Activated T-cell treated with anti-CD3 and anti-CD28 coated beads for 24 hours (primary cell): ENCODE measurements around the gene ING4.
"Not testable (repeated sequence)": the region's sequence is repeated elsewhere in the genome, so short reads cannot be mapped to it uniquely, and the experiment has no call there.

Source experiments
- DNase-seq: peaks from one replicate; pipeline ENCODE4 v3.0.0-alpha.2; 2020; ENCODE audit warnings: low read depth

Gene ING4

DNA sequence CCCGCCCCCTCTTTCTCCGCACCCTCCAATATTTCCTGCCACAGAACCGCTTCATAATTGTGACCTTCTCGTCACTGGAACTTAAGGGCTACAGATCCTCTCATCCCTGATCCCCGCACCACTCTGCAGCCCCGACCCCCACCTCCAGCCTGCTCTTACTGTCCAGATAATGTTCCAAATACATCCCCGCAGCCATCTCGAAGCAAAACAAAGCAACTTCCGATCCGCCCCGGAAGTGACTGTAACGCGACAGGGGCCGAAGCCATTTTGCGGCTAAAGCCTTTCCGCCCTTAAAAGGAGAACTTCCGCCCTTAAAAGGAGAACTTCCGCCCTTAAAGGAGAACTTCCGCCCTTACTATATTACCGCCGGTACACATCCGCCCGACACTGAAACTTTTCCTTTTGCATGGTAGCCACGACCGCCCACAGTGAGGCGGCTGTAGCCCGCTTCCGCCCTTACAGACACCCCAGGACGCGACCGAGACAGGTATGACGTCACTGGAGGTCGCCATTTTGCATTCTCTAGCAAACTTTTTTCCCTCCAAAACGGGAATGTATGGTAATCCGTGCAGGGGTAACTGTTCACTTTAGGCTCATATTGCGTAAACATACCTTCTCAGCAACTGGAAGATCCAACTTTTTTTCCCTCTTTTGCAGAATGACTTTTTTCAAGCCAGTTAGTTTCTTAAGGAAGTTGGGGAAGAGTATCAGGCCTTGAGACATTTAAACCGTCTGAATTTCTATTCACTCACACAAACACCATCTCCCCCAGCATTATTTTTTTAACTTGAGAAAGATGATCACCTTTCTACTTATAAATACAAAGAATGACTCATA, at the start of gene ING4:
ING4 (minus strand) TSS at position 214 of the 837 bp plus-strand sequence; CDS start at position 196, 18 bp downstream.
- peak; percentile 92 for DNase-seq

DNA sequence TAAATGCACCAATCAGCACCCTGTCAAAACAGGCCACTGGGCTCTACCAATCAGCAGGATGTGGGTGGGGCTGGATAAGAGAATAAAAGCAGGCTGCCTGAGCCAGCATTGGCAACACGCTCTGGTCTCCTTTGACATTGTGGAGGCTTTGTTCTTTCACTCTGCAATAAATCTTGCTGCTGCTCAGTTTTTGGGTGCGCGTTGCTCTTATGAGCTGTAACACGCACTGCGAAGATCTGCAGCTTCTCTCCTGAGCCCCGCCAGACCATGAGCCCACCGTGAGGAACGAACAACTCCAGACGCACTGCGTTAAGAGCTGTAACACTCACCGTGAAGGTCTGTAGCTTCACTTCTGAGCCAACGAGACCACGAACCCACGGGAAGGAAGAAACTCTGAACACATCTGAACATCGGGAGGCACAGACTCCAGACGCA, 46.1 kb upstream of the ING4 start:
- no peak for DNase-seq

DNA sequence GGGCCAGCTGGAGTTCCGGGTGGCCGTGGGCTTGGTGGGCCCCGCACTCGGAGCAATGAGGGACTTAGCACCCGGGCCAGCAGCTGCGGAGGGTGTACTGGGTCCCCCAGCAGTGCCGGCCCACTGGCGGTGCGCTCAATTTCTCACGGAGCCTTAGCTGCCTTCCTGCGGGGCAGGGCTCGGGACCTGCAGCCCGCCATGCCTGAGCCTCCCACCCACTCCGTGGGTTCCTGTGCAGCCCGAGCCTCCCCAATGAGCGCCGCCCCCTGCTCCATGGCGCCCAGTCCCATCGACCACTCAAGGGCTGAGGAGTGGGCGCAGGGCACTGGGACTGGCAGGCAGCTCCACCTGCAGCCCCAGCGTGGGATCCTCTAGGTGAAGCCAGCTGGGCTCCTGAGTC, 45.4 kb upstream of the ING4 start:
- DNase-seq: not testable (repeated sequence)

DNA sequence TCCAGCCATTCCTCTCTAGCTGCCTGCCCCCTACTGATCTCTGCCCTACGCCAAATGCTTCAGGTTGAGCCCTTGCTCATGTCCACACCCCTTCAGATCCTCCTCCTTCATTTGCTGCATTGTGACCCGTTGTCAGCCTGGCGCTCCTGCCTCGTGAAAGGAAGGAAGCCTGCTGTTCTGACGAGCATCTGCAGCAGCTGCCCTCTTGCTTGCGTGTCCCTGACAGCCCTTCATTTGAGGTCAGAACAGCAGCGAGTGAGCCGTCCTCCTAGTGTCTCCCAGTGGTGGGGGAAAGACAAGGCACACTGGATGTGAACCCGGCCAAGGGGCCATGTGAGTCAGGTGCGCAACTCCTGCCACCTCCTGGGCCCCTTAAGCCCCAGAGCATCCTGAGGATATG, 40.7 kb upstream of the ING4 start:
- DNase-seq: no peak

DNA sequence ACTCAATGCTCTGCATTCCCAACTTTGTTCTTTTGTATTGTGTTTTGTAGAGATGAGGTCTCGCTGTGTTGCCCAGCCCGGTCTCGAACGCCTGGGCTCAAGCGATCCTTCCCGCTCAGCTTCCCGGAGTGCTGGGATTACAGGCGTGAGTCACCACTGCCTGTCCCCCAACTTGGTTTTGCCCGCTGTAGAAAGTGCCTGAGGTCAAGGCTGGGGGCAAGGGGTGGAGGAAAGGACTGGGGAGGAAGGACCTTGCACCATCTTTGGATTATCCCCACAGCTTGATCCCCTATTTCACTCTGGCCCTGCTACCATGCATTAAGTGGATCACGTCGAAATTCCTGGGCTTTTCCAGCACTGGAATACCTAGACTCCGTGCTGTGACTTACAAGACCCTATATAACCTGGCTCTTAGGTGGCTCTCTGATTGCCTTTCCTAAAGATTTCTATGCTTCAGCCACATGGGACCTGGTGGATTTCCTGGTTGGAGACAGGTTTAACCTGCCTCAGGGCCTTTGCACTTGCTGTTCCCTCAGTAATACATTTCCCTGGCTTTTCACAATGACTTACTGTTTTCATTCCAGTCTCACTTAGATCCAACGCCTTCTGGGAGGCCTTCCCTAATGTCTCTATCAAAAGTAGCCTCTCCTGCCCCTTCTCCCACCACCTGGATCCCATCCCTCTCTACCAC, 38.3 kb upstream of the ING4 start:
- no peak for DNase-seq

DNA sequence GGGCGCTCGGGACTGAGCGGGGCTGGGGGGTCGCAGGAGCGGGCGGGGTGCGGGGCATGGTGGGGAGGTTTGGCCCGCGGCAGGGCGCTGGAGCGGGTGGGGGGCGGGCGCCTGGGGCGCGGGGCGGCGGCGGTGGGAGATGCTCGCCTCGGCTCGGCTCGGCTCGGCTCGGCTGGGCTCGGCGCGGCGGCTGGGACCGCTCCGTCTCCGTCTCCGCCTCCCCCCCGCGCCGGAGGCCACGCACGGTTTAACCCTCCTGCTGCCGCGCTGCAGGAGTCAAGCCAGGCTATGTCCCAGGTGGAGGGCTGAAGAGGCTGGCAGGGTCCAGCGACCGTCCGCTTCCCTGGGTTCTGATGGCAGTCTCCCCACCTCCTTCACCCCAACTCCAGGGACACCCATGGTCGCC, 37.7 kb upstream of the ING4 start, which contains the start of gene PIANP:
PIANP (minus strand) TSS at position 170 of the 406 bp plus-strand sequence. CDS start 2,754 bp downstream, outside the sequence.
- DNase-seq: no peak

DNA sequence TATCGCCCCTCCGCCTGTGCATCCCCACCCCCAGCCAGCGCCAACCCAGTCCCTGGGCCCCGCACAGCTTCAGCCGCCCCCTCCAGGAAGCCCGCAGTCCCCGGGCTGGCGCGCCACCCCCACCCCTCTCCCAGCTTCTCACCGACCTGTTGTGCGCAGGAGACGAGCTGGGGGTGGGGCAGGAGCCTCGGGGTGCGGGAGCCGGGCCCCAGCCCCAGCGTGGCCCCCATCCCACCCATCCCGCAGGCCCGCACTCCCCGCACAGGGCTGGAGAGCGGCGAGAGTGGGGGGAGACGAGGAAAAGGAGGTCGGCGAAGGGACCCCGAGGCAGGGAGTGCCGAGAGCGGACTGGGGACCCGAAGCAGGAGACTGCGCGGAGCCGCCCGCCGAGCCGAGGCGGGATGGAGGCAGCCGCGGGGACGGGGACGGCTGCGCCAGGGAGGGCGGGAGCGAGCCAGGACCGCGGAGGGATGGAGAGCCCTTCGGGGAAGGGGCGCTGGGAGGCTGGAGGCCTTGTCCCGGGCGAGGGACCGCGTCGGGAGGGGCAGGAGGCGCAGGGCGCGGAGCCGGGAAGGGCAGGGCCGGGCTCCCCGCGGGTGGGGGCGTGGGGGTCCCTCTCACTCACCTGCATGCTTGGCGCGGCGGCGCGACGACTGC, 37.2 kb upstream of the ING4 start:
- DNase-seq: no peak

DNA sequence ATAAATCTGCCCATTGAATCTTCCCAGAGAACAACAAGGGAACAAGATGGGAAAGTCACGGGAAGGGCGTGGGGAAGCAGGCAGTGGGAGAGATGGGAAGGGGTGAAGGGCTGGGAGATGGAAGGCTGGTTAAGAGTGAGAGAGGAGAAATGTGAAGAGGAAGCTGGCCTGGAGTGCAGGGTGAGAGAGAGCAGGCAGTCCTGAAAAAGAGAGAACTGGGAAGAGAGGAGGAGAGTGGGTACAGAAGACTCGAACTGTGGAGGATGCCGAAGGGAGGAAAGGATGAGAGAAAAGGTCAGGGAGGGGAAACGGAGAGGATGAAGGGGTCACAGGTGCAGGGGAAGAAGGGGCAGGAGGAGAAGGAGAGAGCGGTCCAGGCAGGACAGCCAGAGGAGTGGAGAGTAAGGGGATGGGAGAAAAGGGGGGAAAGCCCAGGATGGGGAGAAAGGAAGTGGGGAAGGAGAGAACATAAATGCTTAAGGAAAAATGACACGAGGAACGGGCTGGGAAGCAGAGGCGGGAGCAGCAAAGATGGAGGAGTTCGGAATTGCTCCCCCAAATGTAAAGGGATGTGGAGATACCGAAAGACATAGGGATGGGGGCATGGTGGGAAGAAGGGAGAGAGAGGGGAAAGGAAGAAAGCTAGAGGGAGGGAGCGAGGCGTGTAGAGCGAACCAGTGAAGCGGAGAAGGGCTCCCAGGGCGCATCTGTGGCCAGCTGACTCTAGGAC, 36.5 kb upstream of the ING4 start:
- no peak for DNase-seq

DNA sequence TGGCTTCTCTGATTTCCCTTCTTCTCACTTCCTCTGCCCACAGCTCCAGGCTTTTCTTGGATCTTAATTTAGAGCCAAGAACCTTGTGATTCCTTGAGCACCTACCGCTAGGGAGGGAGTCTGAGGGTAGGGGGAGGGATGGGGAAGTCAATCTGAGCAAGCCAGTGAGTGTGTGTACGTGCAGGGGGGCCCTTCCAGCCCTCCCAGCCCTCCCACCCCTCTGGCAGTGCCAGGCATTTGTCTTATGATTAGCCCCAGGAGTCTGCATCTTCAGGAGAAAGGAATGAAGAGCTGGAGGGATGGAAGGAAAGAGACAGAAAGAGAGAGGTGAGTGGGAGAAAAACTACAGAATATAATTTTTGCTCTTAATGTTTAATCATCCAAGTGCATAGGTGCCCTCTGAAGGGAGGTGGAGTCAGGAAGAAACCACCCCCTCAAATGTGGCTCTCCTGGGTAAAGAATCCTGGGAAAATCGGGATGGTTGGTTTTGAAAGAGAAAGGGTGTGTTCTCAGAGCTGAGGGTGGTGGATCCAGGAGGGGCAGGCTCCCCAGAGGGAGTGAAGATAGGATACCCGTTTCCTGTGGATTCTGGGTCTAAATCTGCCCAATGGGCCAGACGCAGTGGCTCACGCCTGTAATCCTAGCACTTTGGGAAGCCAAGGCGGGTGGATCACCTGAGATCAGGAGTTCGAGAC, 35.6 kb upstream of the ING4 start:
- DNase-seq: no peak

DNA sequence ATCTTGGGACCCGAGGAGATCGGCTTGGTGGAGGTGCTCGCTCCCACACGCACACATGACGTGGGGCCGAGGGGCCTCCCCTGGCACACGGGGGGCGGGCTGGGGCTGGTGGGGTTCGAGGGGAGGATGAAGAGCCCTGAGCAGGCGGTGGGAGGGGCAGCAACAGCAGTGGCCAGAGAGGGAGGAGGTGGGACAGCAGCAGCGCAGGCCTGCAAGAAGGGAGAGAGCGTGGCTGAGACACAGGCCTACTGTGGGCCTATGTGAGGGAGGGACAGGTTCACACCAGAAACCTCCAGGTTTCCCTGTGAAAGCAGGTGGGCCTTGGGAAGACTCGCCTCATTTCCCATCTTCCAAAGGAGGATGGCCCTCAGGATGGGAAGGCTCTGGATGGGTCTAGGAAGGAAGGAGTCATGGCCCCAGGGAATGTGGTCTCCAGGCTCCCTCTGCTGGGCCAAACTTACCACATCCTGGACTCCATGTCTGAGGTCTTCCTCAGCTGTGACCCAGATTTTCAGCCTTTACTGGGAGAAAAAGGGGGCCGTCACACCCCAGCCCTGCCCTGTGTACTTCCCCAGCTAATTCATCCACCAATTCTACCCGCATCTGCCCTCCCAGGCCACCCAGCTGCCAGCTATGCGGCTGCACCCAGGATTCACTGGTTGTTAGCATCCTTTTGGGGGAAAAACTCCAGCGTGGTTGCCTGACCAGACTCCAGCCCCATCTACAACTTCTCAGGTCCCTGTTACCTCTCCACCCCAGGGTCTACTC, 34.8 kb upstream of the ING4 start:
- no peak for DNase-seq

DNA sequence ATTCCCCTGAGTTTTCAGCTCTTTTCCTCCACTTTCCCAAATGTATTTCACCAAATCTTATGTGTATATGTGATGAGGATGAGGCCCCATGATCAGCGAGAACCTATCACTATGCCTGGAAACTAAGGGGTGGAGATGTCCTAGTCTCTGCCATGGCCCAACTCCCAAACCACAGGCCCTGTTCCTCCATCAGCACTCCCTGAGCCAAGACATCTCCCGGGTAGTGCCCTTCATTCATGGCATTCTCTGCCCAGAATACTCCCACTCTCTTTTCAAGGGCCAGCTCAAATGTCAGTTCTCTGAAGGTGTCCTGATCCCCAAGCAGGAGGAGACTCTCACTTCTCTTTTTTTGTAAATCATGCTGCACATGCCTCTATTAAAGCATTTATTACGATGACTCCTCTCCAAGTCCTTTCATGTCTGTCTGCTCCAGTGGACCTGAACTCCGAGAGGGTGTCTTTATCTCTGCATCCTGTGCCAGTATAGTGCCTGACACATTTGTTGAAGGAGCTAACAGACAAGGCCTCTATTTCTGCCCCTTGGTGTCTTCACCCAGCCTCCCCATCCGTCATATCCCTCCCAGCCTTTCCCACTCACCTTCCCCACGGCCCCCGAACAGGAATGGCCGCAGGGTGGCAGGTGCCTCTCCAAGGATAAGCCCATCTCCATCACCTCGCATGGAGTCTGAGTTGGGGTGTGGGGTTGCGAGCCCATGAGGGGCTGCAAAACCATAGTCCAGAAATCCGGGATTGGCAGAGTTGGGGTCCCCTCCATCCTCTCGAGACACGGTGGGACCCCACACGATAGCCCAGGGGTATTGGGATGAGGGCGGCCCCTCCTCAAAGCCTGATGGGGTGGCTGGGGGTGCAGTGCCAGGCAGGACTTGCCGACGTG, 34.0 kb upstream of the ING4 start:
- DNase-seq: no peak

DNA sequence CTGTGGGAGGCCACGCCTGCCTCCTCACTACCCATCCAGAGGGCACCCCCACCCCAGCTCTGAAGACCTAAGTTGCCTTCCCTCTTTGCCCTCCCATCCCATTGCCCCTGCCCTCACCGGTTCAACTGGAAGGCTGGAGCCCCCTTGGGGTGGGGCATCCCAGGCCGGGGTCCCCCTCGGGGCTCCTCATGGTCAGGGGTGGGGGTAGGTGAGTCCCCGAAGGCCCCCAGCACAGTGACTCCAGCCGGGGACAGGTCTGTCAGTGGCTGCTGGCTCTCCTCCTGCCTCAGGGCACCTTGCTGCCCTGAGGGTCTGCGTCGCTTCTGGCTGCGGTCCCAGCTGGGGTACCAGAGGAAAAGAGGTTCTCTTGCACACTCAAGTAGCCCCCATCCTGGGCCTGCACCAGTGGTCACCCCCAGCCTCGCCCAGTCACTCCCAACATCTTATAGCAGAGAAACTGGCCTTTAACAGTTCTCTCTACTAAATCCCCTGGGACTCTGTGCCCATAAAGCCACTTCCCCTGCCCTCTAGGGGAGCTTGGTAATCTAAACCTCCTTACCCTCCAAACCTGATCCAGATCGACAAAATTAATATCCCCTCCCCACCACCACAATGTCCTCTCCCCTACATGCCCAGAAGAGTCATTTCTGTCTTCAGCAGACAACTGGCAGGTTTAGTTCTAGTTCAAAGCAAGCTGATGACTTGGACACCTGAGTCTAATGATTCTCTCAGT, 32.6 kb upstream of the ING4 start:
- no peak for DNase-seq

DNA sequence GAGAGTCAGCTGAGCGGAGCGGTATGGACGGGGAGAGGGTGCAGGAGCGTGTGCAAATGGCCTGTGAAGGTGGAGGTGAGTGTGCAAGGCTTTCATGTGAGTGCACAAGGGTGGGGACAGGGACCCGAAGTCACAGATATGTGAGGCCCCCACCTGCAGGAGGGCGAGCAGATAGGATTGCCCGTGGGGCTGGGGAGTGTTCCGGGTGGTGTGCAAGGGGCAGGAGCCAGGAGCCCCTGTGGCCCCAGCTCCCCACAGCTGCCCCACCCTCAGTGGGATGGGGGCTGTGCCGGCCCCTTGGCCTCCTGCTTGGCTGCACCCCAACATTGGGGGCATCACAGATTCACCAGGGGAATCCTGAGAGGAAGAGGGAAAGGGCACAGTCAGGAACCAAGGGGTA, 31.8 kb upstream of the ING4 start:
- no peak for DNase-seq

DNA sequence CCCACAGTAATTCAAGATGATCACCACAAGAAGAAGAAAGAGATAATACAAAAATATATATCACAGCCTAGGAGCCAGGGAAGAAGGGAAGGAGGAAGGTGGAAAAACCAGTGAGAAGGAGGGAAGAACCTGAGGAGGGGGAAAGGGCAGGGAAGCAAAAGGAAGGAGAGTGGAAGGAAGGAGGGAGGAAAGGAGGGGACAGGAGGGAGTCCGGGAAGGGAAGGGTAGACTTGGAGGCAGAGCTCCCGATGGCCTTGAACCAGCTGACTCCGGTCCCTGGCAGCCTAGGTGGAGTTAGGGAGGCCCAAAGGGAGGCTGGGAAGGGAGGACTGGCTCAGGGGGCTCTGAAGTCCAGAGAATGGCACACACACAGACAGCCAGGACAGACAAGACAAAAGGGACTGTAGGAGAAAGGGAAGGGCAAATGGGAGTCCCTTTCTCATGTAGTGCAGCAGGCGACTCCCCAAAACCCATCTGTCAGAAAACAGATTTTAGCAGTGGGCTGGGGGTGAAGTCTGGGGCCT, 31.0 kb upstream of the ING4 start:
- no peak for DNase-seq

DNA sequence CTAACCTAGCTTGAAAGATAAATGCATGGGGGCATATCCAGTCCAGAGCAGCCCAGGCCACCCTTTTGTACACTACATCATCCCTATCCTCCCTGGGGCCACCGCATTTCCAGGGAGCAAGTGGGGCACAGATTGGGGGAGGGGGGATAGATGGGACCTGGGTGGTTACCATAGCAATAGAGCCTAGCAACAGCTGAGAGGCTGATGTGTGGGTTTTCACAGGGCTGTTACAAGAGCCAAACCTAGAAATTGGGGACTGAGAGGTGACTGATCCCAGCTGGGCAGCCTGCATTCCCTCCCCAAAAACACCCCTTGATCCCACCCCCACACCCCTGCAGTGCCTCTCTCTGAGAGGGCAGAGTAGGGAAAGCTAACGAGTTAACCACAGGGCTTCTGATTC, 30.0 kb upstream of the ING4 start:
- DNase-seq: no peak

DNA sequence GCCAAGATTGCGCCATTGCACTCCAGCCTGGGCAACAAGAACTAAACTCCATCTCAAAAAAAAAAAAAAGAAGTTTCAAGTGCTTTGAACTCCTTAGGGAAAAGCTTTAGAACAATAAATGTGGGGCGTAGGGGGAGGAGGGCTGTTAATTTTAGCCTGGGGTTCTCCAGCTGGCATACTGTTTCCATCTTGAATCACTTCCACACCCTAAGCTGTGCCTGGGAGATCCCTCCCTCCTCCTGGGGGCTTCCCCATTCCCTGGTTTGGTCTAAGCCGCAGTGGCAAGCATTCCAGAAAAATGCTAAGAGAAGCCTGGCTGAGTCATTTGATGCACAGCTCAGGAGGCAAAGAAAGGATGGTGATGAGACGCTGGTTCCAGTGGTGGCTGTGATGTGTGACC, 28.6 kb upstream of the ING4 start:
- no peak for DNase-seq

DNA sequence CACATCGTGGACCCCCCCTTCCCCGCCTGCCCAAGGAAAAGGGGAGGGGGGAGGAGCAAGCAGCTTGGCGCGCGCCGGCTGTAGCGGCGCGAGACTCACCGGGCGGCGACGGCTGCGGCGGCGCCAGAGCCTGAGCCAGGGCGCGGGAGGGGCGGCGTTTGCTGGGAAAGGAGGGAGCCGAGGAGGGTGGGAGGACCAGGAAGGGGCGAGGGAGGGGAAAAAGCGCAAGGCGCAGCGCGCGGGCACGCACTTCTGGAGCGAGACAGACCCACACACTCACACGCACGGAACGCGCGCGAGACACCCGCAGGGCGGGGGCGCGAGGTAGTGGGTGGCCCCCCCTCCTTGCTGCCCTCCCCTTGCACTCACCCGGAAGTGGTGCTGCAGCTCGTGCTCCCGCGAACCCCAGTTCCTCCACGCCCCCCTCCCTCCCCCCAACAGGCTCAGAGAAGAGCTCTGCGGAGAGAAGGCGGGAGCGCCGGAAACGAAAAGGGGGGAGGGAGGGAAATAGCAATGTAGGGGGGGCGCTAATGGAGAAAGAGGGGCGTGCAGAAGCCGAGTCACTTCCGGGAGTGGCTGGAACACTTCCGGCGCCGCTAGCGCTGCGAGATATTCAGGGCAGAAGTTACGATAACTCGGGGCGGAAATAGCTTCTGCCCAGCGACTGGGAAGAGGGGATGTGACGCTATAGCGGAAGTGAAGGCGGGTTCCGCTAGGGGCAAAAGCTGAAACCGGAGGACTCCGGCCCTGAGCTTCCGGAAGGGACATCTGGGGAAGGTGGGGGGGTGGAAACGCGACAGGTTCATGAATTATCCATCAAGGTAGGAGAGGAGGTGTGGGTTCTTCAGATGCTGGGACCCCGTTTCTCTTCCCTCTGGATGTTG, 26.3 kb upstream of the ING4 start, which contains the start of gene ZNF384:
ZNF384 (minus strand) TSS at position 377 of the 884 bp plus-strand sequence. CDS start 9,855 bp downstream, outside the sequence.
- peak; percentile 92 for DNase-seq
